HK-2 (cell line): ENCODE measurements around the gene IL17REL.

Source experiments
- DNase-seq: peaks from one replicate; pipeline ENCODE4 v3.0.0-alpha.2; 2018; ENCODE audit not compliant: unreplicated experiment

IL17REL gene

DNA sequence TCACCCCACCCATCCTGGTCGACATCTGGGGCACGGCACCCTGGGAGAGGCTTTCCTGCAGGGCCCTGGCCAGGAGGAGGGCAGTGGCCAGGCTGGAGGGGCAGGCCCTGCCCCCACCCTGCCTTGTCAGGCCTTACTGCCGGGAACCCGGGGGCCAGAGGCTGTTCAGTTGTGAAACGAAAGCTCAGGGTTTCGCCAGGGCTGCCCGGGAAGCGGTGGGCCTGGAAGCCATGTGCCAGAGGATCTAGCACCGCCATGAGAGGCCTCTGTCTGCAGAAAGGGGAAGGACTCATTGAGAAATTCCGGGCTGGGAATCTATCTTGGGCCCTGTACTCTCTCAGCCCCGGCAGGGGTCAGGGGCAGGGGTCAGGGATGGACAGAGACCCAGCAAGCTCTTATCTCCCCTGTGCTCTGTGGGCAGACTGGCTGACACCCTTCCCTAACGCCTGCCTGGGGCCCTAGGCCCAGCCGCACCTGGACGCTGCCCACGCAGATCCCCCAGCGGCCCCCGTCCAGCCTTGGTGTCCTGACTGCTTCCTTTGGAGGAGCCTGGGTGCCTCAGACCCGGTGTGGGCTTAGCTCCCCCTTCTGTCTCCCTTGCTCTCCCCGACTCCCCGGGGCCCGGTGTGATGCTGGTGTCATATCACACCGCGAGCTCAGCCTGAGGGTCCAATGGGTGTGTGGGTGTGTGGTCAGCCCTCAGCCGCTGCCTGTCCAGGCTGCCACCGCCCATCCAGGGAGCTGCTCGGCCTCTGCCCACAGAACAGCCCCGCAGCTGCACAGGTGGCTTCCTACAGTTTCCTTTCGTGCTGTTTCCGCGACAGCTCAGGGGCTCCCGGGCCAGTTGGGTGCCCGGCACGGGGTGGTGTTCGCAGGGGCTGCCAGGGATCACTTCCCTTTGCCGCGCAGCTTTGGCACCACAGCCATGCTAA is 45.5 kb downstream of the IL17REL start:
- DNase-seq = no peak

DNA sequence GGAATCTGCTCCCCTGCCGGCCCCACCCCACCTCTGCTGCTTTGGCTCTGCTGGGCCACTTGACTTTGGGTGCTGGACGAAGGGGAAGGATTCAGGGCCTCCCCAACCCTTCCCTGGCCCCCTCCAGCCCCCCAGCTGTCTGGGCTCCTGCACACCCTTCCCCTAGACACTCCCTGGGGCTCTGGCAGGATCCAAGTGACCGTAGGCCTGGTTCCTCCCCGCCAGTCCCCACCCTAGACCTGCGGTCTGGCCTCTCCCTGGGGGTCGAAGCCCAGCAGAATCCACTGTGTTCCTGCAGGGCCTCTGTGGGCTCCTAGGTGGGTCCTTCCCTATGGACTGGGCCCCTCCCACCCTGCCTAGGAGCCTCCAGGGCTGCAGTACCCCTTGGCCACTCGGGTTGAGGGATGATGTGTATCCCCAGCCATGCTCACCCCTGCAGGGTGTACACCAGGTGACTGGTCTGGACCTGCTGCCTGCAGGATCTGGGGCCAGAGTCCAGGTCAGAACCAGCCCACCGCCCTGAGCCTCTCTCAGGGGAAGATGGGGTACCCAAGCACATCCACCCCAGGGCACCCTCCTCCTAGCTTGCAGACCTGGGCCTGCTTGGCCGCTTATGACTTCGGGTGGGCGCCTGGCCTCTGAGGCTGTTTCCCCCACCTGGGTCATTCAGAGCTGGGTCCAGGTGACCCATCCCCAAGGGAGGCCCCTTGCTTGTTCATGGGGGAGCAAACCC is 46.4 kb downstream of the IL17REL start:
- DNase-seq = no peak

DNA sequence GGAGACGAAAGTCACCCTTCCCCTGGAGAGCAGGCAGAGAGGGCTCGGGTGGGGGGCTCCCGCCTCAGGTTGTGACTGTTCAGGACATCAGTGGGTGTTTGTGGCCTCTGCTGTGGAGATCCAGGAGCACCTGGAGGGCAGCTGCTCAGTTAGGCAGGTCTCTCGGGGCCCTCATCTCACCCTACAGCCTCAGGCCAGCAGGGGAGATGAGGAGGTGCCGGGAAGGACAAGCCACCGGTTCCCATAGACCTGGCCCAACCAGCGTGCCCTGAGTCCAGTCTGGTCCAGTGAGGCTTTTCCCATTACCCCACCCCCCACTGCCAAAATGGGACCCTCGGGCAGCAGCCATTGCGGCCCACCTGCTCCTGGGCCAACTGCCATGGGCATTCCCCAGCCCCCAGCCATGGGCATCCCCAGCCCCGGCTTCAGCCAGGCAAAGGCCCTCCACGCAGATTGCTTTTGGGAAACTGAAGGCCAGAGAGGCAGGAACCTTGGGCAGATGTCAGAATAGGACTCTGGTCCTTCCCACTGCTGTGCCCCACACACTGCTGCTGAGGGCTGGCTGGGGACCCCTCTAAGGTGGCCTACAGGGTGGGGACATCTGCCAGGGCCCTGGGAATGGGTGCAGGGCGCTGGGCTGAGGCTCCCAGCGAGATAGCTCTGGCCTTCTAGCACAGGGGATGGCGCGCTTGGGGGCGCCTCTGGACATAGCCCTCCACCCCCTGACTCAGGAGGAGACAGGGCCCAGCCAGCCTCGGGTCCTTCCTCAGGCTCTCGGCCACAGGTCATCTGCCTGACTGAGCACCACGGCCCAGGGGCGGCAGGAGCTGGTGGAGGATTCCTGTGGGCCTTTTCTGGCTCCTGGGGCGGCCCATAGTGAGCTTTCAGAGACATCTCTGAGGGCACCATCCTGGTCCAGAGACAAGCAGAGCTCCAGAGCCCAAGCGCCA is 47.2 kb downstream of the IL17REL start:
- DNase-seq = no peak

DNA sequence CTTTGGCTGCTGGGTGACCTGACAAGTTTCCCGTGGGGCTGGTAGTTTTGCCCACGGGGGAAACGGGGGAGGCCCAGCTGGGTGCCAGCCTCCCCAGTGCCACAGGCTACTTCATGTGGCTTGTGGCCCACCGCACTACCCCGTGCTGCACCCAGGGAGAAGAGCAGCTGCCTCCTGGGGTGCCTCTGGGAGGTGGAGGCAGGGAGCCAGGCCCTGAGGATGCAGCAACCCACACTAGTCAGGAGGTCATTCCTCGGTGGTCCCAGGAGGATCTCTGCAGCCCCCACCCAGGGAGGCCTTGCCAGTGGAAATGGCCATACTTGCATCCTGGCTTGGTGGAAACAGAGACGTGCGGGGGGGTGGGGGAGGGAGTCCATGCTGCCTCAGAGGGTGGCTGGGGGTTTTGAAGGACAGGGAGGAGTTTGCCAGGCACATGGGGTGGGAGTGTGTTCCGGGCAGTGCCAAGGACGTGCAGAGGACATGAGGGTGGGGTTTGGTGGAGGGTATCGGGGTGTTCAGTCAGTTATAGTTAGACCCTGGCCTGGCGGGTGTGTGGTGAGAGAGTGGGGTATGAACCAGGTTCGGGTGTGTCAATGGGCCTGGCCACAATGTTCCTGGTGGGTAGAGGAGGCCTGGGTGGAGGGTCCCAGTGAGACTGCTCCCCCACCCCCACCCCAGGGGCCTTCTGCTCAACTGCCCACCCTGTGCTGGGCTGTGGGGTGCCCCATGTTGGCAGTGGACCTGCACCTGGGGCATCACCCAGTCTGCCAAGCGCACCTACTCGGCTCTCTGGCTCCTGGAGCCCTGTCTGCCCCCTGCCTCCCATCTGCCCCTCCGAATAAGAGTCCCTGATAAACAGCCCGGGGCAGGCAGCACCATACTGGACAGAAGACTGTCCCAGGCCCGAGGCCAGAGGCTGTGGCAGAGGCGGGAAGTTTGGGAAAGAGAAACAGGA is 48.2 kb downstream of the IL17REL start:
- no peak for DNase-seq

DNA sequence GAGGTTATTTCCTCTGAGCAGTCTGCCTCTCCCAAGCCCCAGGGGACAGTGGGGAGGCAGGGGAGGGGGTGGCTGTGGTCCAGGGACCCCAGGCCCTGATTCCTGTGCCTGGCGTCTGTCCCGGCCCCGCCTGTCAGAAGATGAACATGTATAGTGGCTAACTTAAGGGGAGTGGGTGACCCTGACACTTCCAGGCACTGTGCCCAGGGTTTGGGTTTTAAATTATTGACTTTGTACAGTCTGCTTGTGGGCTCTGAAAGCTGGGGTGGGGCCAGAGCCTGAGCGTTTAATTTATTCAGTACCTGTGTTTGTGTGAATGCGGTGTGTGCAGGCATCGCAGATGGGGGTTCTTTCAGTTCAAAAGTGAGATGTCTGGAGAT is 48.9 kb downstream of the IL17REL start:
- no peak for DNase-seq

DNA sequence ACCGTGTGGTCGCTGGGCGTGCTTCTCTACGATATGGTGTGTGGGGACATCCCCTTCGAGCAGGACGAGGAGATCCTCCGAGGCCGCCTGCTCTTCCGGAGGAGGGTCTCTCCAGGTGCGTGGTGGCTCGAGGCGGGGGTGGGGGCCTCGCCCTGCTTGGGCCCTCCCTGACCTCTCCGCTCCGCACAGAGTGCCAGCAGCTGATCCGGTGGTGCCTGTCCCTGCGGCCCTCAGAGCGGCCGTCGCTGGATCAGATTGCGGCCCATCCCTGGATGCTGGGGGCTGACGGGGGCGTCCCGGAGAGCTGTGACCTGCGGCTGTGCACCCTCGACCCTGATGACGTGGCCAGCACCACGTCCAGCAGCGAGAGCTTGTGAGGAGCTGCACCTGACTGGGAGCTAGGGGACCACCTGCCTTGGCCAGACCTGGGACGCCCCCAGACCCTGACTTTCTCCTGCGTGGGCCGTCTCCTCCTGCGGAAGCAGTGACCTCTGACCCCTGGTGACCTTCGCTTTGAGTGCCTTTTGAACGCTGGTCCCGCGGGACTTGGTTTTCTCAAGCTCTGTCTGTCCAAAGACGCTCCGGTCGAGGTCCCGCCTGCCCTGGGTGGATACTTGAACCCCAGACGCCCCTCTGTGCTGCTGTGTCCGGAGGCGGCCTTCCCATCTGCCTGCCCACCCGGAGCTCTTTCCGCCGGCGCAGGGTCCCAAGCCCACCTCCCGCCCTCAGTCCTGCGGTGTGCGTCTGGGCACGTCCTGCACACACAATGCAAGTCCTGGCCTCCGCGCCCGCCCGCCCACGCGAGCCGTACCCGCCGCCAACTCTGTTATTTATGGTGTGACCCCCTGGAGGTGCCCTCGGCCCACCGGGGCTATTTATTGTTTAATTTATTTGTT is 49.6 kb downstream of the IL17REL start:
- no peak for DNase-seq

DNA sequence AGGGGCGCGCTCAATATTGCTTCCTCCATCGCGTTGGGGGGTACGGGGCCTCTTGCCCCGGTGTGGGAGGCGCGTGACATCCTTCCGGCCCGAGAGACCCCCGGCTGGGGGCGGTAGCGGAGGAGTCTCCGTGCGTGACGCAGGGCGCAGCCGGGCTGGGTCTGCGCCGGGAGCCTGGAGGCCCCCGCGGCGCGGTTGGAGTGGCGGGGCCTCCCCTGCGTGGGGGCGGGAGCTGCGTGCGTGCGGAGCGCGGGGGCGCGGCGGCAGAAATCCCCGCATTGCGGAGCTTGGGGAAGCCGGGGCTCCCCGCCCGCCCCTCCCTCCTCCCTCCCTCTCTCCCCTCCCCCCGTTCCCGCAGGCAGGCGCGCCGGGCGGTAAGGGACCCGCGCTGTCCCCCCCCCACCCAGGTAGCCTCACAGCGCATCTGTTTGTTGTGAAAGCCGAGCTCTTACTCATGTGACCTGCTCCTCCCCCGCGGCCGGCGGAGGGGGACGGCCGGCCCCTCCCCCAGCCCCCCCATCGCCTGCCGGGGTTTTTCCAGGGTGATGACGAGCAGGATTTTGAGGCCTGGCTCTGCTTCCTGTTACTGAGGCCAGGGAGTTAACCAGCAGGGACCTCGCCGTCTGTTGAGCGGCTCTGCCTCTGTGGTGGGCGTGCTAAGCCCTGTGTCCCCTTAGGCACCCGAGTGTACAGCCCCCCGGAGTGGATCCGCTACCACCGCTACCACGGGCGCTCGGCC is 50.4 kb downstream of the IL17REL start:
- DNase-seq = peak; percentile 91

DNA sequence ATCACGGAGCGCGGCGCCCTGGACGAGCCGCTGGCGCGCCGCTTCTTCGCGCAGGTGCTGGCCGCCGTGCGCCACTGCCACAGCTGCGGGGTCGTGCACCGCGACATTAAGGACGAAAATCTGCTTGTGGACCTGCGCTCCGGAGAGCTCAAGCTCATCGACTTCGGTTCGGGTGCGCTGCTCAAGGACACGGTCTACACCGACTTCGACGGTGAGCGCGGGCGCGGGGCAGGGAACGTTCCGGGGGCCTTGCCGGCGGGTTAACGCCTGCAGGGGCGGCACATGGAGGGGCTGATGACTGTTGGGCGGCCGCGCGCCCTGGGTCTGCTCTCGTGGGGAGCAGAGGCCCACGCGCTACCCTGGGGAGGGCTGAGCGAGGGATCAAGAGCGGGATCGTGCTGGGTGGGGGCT is 51.0 kb downstream of the IL17REL start:
- DNase-seq = no peak

DNA sequence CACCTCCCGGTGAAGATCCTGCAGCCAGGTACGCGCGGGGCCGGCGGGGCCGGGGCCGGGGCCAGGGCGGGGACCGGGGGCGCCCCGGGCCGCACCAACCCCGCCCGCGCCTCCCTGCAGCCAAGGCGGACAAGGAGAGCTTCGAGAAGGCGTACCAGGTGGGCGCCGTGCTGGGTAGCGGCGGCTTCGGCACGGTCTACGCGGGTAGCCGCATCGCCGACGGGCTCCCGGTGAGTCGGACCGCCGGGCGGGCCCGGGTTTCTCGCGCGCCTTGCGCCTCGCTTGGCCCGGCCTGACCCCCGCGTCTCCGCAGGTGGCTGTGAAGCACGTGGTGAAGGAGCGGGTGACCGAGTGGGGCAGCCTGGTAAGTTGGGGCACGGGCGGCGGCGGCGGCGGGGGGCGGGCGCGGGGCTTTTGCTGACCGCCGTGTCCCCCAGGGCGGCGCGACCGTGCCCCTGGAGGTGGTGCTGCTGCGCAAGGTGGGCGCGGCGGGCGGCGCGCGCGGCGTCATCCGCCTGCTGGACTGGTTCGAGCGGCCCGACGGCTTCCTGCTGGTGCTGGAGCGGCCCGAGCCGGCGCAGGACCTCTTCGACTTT is 51.5 kb downstream of the IL17REL start:
- DNase-seq = no peak

DNA sequence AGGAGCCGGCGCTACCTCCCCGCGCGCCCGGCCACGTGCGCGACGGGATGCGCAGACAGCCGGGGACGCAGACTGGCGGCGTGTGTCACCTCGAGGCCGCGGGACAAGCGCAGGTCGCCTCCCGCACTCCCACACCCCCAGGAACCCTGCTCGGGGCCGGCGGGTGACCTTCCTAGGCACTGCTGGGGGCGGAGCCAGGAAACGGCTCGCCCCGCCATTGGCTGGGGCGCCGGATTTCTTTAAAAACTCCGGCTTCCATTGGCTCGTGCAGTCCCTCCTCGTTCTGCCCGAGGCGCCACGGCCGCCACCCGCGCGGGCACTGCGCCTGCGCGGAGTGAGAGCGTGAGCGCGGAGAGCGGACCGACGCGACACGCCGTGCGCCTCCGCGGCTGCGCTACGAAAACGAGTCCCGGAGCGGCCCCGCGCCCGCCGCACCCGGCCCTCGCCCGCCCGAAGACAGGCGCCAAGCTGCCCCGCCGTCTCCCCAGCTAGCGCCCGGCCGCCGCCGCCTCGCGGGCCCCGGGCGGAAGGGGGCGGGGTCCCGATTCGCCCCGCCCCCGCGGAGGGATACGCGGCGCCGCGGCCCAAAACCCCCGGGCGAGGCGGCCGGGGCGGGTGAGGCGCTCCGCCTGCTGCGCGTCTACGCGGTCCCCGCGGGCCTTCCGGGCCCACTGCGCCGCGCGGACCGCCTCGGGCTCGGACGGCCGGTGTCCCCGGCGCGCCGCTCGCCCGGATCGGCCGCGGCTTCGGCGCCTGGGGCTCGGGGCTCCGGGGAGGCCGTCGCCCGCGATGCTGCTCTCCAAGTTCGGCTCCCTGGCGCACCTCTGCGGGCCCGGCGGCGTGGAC is 52.2 kb downstream of the IL17REL start, which contains the start of gene PIM3:
PIM3 (plus strand) TSS at position 614 of the 846 bp plus-strand sequence; CDS start at position 790, 176 bp downstream.
- DNase-seq = peak; percentile 93

DNA sequence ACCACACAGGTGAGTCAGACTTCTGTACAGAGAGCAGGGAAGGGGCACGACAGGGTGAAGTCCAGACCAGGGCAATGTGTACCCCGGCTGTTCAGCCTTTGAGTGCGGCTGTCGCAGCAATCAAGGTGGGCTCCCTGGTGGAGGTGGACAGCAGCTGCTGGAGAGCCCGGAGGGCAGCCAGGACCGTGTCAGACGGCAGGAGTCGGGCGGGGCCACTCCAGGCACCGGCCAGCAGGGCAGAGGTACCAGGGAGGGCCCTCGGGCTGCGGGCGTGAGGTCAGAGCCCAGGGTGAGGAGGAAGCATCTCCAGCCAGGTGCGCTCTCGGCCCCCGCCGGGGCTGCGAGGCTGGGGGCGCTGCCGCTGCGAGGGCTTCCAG is 52.8 kb downstream of the IL17REL start:
- peak; percentile 65 for DNase-seq

DNA sequence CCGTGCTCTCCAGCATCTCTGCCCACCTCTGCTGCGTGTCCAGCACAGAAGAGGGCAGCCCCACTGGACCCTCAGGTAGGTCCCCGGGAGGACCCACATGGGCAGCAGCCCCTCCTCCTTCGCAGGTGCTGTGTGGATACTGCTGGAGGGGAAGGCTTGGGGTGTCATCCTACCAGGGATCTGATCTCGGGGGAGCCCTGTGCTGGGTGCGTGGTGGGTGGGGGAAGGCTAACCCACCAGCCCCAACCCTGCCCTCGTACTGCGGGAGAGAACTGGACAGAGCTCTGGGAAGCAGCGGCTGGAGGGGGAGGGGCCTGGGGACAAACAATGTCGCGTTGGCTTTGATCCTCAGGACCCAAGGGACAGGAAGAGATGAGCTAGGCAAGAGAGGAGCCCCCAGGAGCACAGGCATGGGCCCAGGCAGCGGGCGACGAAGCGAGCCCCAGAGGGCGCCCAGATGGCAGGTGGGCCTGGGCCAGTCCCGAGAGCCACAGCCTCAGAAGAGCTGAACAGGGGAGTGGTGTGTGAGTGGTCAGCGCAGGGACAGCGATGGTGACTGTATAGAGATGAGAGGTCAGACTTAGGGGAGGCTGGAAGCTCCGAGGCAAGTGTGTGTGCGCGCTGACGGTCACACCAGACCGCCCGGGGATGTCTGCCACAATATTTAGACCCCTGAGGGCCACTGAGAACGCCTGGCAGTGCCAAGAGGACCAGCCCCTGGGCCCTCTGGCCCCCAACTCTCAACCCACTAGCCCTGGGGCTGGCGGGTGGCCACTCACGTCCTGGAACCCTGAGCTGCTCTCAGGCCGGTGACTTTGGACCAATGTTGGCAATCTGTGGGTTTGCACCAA is 53.4 kb downstream of the IL17REL start:
- DNase-seq = no peak

DNA sequence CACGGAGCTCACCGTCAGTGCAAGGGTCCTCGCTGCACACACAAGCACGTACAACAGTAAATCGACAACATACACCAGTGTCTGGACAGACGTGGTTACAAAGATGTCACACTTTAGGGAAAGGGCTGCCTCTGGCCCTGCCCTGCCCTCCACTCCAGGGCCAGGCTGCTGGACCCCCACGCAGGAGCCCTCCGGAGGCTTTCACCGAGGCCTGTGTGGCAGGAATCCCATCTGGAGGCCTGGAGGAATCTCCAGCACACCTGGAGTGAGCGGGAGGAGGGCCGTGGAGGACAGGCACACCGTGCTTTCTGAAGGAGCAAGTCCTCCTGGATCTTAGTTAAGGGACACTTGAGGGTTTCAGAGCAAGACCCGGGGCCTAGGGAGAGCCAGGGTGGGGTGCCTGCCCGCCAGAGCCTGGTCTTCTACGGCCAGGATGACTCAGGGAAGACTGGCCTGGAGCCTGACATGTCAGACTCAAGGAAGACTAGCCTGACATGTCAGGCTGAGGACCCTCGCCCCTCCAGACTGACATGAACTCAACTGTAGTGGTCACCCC is 54.1 kb downstream of the IL17REL start:
- no peak for DNase-seq

DNA sequence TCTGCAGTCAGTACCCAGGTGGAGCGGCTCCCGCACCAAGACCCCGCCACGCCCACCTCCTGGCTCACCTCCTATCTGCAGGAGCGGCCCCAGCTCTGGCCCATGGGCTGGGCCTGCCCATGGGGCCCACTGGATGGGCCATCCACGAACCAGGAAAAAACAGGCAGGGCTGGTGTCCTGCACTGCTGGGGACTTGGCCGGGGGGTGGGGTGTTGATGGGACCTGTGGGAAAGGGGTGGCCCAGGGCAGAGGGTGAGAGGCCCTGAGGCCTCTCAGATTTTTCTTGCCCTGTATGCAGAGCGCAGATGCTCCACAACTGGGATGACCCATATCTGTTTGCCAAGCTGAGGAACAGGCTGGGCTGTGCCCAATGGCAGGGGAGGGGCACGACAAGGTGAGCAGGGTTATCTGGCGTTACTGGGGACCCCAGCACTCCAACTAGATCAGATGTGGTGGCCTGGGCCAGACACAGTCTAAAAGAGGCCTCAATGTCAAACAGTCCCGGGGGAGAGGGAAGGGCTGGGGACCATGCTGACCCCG is 54.7 kb downstream of the IL17REL start:
- DNase-seq = no peak

DNA sequence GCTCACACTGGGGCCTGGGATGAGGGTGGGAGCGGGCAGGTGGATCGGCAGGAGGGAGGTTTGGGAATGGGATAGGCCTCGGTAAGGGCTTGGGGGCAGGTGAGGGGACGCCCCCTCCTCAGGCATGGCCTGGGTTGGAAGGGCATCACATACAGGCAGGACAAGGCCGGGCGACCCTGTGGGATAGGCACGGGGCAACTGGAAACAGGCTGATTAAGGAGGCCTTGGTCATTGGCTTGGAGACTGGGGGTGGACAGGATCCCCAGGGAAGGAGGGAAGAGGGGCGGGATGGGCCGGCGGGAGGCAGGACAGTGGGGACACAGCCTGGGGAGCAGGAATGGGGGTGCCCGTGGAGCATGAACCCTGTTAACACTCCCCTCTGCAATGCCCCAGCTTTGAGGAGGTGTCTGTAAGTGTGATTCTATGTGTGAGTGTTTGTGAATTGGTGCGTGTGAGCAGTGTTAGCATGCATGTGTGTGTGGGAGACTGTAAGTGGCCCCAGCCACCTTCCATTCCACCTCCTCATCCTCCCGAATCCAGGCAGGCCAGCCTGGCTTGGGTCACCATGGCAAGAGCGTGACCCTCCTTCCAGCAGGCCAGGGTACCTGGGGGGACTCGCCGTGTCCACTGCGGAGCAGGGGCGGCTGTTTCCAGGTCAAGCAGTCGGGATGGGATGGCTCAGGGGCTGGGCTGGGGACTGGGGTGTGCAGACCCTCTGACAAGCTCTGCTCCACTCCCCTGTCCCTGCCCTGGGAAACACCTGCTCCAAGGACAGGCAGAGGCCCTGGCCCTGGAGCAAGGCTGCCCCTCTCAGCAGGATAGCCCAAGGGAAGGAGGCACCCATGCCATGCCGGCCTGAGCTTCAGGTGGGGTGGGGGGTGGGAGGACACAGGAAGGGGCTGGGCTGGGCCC is 55.4 kb downstream of the IL17REL start:
- no peak for DNase-seq
